HS-27A (cell line): ENCODE results near the gene LRP3.
"Not testable (repeated sequence)": the region's sequence is repeated elsewhere in the genome, so short reads cannot be mapped to it uniquely, and the experiment has no call there.

ENCODE experiments used
- DNase-seq: peaks from one replicate; pipeline ENCODE4 v3.0.0-alpha.2; 2012; ENCODE audit warnings: low read depth, missing footprints

LRP3 gene

GRCh38 chr19:33175886-33176669, 18.1 kb upstream of the LRP3 start:
- no peak for DNase-seq

GRCh38 chr19:33176670-33177416, 17.3 kb upstream of the LRP3 start:
- DNase-seq = peak; percentile 100

- DNase-seq = no peak
Measured at GRCh38 chr19:33177417-33177979, 16.6 kb upstream of the LRP3 start.

GRCh38 chr19:33186431-33187182, 7.5 kb upstream of the LRP3 start:
- DNase-seq = no peak

GRCh38 chr19:33187183-33187540, 7.0 kb upstream of the LRP3 start:
- no peak for DNase-seq

GRCh38 chr19:33189453-33189852, 4.7 kb upstream of the LRP3 start:
- DNase-seq = no peak

GRCh38 chr19:33191092-33191491, 3.0 kb upstream of the LRP3 start:
- not testable (repeated sequence) for DNase-seq

GRCh38 chr19:33191501-33191900, 2.6 kb upstream of the LRP3 start:
- no peak for DNase-seq

- no peak for DNase-seq
Measured at GRCh38 chr19:33192010-33192409, 2.1 kb upstream of the LRP3 start.

GRCh38 chr19:33193269-33193864, 763 bp upstream of the LRP3 start:
- no peak for DNase-seq

GRCh38 chr19:33194532-33194885, 379 bp downstream of the LRP3 start:
- DNase-seq = no peak

- DNase-seq = no peak
Measured at GRCh38 chr19:33194886-33195644, 935 bp downstream of the LRP3 start.

- no peak for DNase-seq
Measured at GRCh38 chr19:33195645-33196347, 1.7 kb downstream of the LRP3 start.

- DNase-seq = no peak
Measured at GRCh38 chr19:33196446-33197193, 2.5 kb downstream of the LRP3 start.

GRCh38 chr19:33197591-33198000, 3.5 kb downstream of the LRP3 start:
- DNase-seq = no peak

GRCh38 chr19:33198169-33198568, 4.0 kb downstream of the LRP3 start:
- DNase-seq = no peak

GRCh38 chr19:33199441-33200265, 5.5 kb downstream of the LRP3 start:
- no peak for DNase-seq

- DNase-seq = no peak
Measured at GRCh38 chr19:33201473-33201872, 7.3 kb downstream of the LRP3 start.

GRCh38 chr19:33201886-33202545, 7.9 kb downstream of the LRP3 start:
- DNase-seq = no peak
